ENCODE measurements around the gene JMJD4. TPM values are rescaled to one million over a fixed set of nuclear protein-coding genes. Genes with fewer than 3 reads are reported as not detected.

The JMJD4 gene
- total RNA-seq, 1 experiment from 2014 or later = 14.3 TPM

DNA sequence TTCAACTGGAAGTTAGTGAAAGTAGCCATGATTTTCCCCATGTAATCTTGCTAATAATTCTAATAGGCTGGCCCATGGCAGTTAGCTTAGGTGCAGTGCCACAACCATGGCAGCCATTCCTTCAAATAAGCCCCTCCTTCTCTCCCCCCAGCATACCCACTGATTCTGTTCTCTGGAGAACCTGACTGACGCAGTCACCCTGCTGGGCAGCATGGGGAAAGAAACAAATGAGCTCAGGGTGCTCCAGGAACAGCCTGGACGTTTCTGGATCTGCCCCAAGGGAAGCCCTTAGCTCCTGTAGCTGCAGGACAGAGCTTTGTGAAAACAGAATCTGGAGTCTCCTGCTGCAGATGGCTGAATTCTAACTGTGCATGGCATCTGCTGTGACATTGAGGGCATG lies 22.7 kb upstream of the JMJD4 start (continued):
- no peak for TF ChIP-seq SIN3A (IDR thresholded peaks at IDR 0.05; ENCODE audit: low read depth)
- no peak for TF ChIP-seq ELF1 (IDR thresholded peaks at IDR 0.05; ENCODE audit: borderline replicate concordance, low read depth)
- no peak for TF ChIP-seq POLR2AphosphoS5 (IDR thresholded peaks at IDR 0.05; ENCODE audit: low read depth, low read length)
- TF ChIP-seq, protein P1, sequence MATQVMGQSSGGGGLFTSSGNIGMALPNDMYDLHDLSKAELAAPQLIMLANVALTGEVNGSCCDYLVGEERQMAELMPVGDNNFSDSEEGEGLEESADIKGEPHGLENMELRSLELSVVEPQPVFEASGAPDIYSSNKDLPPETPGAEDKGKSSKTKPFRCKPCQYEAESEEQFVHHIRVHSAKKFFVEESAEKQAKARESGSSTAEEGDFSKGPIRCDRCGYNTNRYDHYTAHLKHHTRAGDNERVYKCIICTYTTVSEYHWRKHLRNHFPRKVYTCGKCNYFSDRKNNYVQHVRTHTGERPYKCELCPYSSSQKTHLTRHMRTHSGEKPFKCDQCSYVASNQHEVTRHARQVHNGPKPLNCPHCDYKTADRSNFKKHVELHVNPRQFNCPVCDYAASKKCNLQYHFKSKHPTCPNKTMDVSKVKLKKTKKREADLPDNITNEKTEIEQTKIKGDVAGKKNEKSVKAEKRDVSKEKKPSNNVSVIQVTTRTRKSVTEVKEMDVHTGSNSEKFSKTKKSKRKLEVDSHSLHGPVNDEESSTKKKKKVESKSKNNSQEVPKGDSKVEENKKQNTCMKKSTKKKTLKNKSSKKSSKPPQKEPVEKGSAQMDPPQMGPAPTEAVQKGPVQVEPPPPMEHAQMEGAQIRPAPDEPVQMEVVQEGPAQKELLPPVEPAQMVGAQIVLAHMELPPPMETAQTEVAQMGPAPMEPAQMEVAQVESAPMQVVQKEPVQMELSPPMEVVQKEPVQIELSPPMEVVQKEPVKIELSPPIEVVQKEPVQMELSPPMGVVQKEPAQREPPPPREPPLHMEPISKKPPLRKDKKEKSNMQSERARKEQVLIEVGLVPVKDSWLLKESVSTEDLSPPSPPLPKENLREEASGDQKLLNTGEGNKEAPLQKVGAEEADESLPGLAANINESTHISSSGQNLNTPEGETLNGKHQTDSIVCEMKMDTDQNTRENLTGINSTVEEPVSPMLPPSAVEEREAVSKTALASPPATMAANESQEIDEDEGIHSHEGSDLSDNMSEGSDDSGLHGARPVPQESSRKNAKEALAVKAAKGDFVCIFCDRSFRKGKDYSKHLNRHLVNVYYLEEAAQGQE (IDR thresholded peaks at IDR 0.05; ENCODE audit: low read depth) = no peak
- TF ChIP-seq RAD21 (IDR thresholded peaks at IDR 0.05; ENCODE audit: low read depth) = no peak

DNA sequence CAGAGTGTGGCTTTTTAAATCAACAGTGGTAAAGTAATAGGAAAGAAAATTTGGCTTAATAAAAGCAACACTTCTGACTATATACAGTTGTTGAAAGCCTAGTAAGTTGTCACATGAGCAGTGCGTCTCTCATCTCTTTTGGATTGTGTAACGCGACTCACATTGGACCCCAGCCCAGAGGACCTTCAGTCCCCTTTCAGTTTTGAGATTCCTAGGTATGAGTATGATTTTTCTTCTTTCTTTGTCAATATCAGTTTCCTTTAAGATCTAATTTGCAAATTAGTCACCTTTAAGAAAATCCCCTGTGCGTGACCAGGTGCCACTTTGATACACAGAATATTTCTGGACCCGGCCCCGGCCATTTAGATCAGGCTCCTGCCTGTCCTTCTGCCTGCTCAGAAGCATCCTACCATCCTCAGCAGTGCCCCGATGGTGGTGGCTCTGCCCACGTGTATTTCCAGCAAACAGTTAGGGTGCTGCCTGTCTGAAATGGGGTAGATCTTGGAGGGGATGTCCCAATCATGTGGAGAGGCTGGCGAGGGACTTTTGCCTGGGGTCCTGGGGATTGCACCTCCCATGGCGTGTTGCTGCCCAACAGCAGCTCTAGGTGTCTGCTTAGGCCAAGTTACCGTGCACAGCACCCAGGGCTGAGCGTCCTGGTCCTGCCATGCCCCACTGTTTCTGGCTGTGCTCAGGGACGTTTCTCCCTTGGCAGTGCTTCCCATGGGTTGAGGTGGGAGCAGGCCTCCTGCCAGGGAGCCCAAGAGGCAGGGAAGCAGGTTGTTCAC lies 21.3 kb upstream of the JMJD4 start:
- TF ChIP-seq, protein P1 (IDR thresholded peaks at IDR 0.05; ENCODE audit: low read depth) = no peak
- TF ChIP-seq EZH2phosphoT487 (IDR thresholded peaks at IDR 0.05; ENCODE audit: borderline replicate concordance) = no peak
- no peak for TF ChIP-seq SP1 (IDR thresholded peaks at IDR 0.05; ENCODE audit: low read depth)
- TF ChIP-seq ZNF274 (IDR thresholded peaks at IDR 0.05; ENCODE audit: low read depth, low read length) = no peak
- no peak for TF ChIP-seq JUND (IDR thresholded peaks at IDR 0.05)
- TF ChIP-seq, protein P2, sequence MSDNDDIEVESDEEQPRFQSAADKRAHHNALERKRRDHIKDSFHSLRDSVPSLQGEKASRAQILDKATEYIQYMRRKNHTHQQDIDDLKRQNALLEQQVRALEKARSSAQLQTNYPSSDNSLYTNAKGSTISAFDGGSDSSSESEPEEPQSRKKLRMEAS (IDR thresholded peaks at IDR 0.05) = no peak
- no peak for TF ChIP-seq EGR1 (IDR thresholded peaks at IDR 0.05; ENCODE audit: low read depth)
- TF ChIP-seq, protein P3, sequence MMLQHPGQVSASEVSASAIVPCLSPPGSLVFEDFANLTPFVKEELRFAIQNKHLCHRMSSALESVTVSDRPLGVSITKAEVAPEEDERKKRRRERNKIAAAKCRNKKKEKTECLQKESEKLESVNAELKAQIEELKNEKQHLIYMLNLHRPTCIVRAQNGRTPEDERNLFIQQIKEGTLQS (IDR thresholded peaks at IDR 0.05) = no peak
- TF ChIP-seq RAD21 (IDR thresholded peaks at IDR 0.05; ENCODE audit: low read depth) = no peak
- TF ChIP-seq YY1 (IDR thresholded peaks at IDR 0.05; ENCODE audit: extremely low read depth, insufficient replicate concordance, low read depth, low read length) = no peak
- TF ChIP-seq TCF7L2 (IDR thresholded peaks at IDR 0.05; ENCODE audit: borderline replicate concordance, extremely low read depth, insufficient read depth, insufficient read length) = no peak
- intact Hi-C loops (cut with micrococcal nuclease) = no loop called here
- no peak overlapping the region for H3K9ac ChIP-seq (ENCODE audit: low read length)
- H3K4me2 ChIP-seq (ENCODE audit: low read length) = no peak overlapping the region
- POLR2A ChIA-PET = no interaction called here
- RAD21 ChIA-PET (ENCODE audit: low non-redundant PET in 1 of 2, low total read pairs in 2 of 2, uncharacterized antibody in 2 of 2, unreplicated experiment in 2 of 2) = no interaction called here
- DNase-seq (ENCODE audit: low read depth, low spot score) (no peak), ATAC-seq (no peak)
- H3K4me3 ChIP-seq (replicated peaks in 1 of 2; ENCODE audit: low read depth in 1 of 2, low read length in 2 of 2) = no peak overlapping the region
- BruUV-seq (replicated peaks) = no TSS peak
- no peak overlapping the region for H2AFZ ChIP-seq (ENCODE audit: low read depth, low read length, poor library complexity, severe bottlenecking)
- no peaks in the 10 kb centered on the region for H3K9me3 ChIP-seq (ENCODE audit: control insufficient read depth in 1 of 2, insufficient read depth in 1 of 2, low read depth in 1 of 2, low read length in 2 of 2)
- H3K9me2 ChIP-seq (ENCODE audit: insufficient read depth) = no peaks in the 10 kb centered on the region
- H3K27ac ChIP-seq (ENCODE audit: low read depth, low read length) = no peak overlapping the region
- H4K20me1 ChIP-seq (ENCODE audit: insufficient read depth) = no peaks in the 10 kb centered on the region
- H3K27me3 ChIP-seq (ENCODE audit: insufficient read depth, low read length) = no peaks in the 10 kb centered on the region
- peaks cover 0 to 6% of the 10 kb centered on the region in 2 experiments; a peak in 2 of 4 replicates for H3K4me1 ChIP-seq (ENCODE audit: control insufficient read depth in 1 of 2, insufficient read depth in 2 of 2, low read length in 2 of 2)
- H3K36me3 ChIP-seq (ENCODE audit: control insufficient read depth in 1 of 2, insufficient read depth in 2 of 2, low read length in 2 of 2) = peaks cover 15 to 16% of the 10 kb centered on the region in 2 experiments; a peak in 3 of 4 replicates
- peaks cover 47% of the 10 kb centered on the region for H3K79me2 ChIP-seq (ENCODE audit: insufficient read depth, low read length)
- CTCF ChIA-PET = no interaction called here
